ENCODE results near the gene LPP.

The LPP gene

DNA sequence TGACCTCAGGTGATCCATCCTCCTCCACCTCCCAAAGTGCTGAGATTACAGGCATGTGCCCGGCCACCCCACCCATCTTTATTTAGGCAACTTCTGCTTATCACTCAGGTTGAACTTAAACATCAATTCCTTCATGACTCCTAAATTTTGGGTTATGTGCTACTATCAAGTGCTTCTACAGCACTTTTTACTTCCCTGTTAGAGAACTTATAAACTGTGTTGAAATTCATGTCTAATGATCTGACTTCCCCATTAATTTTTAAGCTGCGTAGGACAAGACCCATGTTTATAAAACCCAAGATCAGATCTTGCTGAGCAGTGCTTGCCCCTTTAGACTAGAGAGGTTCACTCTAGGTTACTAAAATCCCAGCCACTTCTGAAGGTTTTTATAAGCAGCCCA lies 751.6 kb downstream of the LPP start:
- no peak for DNase-seq

DNA sequence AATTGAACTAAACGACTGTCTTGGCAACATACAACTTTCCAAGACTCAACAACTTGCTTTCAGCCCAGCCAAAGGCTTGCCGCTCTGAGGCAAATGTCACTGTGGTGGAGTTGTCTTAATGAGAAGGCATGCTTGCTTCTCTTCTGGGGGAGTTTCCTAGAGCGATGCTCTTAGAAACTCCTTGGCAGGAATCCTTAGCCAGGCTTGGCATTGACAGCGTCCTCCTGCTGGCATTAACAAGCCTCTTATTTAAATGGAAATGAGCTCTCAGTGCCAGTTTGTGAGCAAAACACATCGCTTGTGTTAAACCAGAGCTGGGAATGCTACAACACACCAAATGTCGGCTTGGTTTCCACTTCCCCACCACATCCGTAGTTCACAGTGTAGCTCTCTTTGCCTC lies 752.3 kb downstream of the LPP start:
- no peak for DNase-seq

DNA sequence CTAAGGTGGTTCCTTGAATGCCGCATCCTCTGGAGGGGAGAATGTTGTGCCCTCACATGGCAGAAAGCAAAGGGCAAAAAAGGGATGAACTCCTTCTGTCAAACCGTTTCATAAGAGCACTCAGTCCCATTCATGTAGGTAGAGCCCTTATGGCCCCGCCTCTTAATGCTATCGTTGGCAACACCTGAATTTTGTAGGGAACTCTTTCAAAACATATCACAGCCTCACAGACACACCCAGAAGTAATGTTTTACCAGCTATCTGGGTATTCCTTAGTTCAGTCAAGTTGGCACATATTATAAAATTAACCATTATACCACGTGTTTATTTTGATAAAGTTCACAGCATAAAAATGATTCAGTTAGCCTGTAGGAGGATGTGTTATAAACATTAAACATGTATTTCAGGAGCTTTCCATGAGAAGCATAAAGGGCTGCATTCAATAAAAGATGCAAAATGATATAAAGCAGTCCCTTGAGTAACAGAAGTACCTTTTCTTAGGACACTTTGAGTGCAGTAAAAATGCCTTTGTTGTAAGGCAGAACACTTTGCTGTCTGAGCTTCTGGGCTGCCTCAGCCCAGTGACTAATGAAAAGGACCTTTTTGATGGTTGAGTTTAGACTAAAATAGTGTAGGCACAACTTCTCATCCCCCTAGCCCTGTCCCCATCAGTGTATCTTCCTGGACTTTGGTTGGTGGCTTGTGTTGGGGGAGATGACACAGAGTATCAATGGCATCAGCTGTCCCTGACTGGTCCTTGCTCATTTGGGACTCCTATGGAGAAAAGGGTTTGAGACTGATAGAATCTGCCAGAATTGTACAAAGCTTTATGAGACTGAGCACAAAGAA lies 754.3 kb downstream of the LPP start:
- no peak for DNase-seq

DNA sequence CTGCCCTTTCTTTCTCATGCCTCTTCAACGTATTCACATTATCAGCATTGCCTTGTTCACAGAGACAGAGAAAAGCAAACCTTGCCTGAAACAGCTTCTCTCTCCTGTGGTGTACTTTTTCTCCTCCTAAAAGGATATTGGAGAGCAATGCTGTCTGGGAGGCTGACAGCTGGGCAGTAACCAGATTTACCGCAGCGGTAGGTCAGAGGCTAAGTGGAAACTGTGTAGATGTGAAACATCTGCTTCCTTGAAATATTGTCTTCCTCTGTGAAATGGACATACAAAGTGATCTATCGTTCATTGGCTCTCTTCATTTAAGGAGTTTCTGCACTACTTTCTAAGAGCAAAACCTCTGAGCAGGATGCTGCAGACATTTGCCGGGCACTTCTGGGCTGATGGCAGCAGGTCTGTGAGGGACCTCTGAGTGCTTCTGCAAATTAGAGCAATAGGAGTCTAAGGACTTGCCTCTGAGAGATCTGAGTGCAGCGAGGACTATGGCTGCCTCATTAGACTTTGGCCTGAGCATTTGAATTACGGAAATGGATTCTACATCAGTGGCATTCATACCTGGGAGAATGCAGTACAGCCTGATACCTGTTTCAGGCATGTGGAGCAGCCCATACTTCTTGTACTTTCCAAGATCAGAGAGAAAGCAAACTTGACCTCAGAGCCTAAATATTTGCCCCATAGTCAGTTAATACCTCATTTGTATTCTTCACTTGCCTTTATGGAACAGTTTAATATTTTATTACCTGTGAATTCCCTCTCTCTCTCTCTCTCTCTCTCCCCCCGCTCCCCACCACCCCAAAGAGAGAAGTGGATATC lies 757.3 kb downstream of the LPP start:
- no peak for DNase-seq

DNA sequence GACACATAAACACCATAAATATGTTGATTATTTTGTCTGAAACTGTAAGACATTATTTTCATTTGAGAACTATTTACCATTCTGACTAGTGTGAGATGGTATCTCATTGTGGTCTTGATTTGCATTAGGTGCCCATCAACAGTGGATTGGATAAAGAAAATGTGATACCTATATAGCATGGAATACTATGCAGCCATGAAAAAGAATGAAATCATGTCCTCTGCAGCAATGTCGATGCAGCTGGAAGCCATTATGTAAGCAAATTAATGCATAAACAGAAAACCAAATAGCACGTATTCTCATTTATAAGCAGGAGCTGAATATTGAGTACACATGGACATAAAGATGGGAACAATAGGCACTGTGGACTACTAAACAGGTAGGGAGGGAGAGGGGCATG lies 759.1 kb downstream of the LPP start:
- no peak for DNase-seq

DNA sequence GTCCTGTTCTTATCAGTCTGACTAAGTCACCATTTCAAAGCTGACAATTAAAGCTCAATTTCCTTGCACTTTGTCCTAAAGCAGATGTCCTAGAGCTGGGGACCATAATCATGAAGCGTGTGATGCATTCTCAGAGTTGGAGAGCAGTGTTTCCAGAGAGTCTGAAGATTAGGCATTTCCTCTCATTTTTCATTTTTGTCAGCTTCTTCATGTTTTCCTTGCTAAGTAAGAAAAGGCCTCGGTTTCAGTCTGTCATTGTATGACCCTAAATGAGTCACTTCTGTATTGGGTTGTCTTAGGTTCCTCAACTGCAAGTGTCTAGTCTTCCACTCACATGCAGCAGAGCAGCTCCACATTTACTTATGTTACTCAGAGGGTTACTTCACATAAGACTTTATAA lies 760.6 kb downstream of the LPP start:
- peak in 1 of 5 experiments; percentile 85 for DNase-seq

DNA sequence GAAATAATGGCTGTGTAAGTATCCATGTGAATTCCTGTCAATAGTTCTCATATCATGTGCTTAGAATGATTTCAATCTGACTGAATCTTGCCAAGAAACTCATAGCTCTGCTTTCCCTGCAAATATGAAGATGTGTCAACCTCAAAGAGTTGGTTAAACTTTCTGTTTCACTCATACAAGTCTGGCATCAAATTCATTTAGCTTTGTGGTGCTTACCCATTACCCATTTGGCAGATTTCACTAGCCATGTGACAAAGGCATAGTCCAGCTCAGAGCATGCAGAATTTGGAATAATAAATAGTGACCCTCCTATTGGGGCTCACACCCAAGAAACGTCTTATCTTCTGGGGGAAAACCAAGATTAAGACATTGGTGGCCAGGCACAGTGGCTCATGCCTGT lies 761.2 kb downstream of the LPP start:
- peak in 1 of 5 experiments; percentile 89 for DNase-seq

DNA sequence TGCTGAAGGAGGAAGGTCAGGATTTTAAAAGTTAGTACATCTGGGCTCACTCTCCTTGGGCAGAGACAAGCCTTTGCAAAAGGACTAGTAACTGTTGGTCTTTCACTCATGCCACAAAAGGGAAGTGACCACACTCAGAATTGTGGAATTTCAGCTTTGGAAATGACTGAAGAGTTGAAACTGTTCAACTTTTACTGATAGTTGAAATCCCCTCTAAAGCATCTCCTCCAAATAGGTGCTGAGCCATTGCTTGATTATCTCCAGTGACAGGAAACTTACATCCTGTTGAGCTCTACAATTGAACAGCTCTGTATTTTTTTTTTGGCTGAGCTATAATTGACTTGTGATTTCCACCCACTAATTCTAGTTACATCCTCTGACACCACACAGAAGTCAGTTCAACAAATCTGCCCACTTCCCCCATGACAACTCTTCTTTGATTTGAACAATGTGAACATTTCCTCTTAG lies 763.0 kb downstream of the LPP start:
- peak in 2 of 5 experiments; percentile 11 to 94 for DNase-seq

DNA sequence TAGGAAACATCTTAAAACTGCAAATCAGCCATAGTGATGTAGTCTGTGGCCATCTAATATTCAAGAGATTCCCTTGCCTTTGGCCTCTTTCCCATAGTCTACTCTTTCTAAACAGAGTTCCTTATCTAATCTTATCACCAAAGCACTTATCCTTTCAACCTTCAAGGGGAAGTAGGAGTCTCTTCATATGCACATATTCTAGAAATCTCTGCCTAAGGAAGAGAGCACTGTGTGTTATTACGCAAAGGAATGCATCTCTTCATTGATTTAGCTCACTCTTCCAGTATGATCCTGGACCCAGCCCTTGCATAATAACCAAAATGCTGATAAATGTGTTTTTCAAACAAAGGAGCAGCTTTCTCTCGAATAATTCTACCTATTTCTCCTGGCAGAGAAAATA lies 764.1 kb downstream of the LPP start:
- DNase-seq: no peak

DNA sequence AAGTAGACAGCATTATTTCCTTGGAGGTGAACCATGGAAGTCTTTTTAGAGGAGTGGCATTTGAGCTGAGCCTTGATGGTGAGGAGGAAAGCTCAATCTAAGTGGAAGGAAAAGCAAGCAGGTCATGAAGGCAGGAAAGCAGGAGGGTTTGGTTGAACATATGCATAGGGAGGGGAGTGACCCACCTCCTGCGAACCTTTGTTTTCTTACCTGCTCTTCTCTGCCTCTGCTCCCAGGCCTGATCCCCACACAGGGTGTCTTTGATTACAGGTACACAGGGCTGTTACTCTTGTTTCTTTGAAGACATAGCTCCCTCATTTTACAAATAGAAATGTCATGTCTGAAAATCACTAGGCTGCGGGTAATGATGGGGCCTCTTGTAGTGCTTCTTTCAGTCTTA lies 769.7 kb downstream of the LPP start:
- no peak for DNase-seq

DNA sequence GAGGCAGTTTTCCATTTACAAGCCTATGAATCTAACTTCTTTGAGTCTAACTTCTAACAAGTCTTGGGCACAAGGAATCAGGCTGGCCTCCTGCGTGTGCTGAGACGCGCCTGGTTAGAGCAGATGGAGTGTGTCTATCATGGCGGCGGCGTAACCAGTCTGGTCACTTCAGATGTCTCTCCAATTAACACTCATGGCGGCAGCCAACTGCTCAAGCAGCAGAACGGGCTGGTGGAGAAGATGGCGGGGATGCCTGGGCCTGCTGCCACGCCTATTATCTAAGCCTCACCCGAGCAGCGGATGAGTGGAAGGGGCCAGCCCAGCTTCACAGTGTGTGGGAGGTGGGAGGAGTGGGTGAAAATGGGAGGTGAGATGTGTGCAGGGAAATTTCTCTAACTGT lies 771.4 kb downstream of the LPP start:
- DNase-seq: no peak

DNA sequence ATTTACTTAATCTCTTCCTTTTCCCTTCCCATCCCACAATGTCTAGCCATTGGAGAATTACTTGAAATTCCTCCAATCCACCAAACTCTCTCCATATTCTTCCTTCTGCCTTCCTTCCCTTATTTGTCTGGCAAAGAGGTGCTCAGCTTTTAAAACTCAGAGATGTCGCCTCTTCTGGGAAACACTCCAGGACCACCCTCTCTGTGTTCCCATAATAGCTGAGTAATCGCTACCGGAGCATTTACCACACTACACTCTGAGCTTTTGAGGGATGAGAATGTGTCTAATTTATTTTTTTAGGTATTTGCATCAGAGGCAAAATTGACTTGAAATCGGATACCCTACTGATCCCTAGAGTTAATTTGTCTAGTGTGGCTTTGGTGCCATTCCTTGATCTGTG lies 772.2 kb downstream of the LPP start:
- DNase-seq: no peak

DNA sequence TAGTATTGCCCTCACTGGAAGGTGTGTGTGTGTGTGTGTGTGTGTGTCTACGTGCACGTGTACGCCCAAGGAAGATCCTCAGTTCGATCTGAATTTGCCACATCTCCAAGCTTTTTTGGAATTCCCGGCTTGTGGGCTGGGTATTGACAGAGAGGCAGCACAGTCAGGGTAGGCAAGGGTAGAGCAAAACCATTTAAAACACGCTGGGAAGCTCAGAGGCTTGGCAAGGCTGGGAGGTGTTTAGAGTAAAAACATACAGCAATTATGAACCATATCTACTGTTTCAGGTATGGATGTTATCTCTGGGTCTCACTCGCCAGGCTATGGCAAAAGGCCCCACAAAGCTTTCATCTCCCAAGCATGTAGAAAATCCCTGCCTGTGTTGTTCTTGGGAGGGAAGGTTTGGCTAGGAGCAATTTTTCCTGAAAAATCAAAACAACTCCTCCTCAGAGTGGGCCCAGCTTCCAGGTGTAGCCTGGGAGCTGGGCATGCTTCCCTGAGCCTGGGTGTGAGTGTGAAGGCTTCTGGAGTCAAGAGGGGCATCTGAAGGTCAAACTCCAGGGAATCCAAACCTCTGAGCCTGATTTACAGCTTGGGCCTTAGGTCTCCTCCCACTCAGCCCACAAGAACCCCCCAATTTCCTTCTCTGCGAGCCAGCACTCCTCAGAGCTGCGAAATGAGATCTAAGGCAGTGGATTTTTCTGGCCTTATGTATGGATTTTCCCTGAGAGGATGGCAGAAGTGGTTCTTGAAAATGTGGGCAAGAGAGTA lies 773.0 kb downstream of the LPP start:
- no peak for DNase-seq

DNA sequence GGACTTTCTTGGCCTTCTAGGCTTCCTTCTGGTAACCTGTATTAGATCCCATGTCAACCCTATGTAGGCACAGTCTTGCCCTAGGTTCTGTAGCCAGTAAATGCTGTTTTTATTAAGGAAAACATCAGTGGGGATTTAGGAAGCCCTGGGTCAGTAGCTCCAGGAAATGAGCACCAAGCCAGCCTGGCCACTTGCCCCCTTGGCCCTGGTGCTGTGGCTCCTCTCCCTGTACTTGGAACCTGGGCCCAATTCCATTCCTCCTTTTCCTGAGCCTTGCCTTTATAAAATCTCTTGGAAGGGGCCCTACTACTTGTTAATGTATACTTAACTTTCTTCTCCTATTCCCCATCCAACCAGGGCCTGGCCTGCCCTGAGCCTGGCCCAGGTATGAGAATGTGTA lies 774.0 kb downstream of the LPP start:
- no peak for DNase-seq

DNA sequence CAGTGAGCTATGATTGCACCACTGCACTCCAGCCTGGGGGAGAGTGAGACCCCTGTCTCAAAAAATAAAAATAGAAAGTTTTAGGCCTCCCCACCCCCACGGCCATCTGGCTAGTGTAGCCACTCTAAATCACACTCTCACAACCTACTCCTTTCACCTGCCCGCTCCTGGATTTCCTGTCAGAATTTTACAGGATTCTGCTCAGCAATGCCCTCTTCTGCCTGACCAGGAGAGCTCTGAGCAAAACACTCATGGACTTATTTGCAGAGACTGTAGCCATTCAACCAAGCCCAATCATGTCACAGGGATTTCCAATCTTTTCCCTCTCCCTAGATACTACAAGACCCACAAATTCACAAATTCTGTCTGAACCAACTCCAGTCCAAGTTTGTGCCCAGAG lies 775.2 kb downstream of the LPP start:
- no peak for DNase-seq

DNA sequence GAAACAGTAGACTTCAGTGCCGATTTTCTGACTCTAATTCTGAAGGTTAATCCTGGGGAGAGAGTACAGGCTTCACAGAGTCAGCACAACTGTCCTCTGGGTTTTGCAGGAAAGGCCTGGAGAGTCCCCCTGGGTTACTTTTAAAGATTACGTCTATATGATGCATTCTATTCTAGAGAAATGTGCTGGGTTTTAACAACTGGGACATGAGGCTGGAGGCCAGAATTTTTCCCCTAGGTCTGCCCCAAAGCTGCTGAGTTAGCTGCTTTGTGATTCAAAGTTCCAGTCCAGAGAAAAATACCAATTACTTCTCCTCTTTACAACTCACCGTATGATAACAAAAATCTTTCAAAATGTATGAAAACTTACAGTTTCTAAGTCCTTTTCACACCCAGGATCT lies 777.1 kb downstream of the LPP start:
- DNase-seq: no peak

DNA sequence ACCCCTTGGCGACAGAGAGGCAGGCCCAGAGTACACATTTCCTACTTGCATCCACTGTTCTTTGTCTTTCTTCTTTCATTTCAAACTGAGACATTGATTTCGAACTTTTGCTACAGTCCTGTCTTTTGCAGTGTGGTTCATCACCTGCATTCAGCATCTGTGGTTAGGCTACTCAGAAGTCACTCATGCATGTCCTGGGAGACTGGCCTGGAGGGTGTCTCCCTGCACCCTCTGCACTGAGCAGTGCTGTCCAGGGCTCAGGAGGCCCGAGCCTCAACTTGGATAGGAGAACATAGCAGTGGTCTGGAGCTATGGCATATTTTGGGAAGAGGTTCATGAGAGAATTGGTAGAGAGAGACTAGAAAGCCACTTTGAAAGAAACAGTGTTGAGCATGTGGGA lies 777.6 kb downstream of the LPP start:
- no peak for DNase-seq

DNA sequence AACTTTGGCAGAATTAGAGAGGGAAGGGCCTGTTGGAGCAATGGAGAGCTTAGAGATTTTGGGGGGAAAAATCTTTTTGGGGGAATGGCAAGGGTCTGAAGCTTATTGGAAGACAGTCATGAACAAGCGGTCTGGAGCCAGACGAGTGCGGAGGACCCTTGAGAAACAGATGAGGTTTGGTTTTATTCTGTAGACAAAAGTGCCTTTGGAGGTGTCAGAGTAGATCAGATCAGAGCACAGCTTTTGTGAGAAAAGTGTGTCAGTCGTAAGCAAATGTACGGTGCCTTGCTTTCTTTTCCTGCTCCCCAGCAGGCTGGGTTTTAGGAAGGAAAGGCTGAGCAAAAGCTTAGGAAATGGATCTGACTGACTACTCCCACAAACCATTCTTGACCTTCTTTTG lies 781.0 kb downstream of the LPP start:
- no peak for DNase-seq

DNA sequence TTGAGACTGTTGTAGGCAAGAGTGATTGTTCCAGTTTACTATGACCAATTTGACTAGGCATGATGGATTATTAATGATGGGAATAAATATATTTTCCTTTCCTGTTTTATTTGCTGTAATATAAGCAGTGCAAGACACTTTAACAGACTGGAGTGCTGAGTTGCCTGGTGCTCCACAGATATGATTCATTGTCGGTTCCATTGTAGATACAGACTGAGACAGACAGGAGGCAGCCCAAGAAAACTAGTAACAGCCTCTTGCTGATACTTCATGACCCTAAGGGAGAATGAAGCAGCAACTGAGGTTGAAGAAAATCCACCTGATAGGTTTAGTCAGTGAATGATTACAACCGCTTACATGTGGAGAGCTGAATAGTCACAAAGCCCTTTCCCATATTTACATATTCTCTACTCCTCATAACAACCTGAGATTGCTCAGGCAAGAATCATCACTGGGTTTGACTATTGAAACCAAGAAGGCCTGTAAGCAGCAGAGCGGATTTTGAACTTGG lies 782.7 kb downstream of the LPP start:
- no peak for DNase-seq

DNA sequence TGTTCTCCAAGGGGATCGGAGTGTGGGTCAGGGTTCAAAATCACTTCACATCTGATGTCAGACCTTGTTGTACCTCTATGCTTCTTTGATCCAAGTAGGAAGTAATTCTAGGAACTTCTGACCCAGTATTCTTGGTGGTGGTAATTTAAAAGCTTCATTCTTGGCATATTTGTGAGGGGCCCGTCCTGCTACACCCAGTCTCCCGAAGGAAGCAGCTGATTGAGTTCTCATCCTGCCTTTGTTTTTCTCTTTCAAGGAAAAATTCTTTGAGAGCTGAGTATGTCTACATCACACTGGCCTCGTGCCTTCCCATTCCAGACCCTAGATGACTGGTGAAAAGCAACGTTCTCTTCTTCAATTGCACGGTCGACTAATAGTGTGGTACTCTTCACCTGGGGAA lies 783.4 kb downstream of the LPP start:
- no peak for DNase-seq

DNA sequence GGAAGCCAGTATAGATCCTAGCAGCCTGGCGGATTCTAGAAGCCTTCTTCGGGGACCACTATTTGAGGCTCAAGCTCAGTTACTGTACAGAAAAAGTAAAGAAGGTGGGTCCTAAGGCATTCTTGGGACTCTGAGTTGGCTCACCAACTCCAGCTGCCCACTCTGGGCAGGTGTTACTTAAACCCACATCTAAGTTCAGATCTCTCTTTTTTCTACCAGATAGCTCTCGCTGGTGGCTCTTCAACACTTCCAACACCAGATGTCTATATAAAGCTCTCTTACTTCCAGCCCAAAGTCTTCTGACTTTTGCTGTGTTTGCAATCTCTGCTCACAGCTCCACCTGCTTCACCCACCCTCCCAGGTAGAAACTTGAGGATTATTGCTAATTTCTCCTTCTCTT lies 785.0 kb downstream of the LPP start:
- DNase-seq: no peak

DNA sequence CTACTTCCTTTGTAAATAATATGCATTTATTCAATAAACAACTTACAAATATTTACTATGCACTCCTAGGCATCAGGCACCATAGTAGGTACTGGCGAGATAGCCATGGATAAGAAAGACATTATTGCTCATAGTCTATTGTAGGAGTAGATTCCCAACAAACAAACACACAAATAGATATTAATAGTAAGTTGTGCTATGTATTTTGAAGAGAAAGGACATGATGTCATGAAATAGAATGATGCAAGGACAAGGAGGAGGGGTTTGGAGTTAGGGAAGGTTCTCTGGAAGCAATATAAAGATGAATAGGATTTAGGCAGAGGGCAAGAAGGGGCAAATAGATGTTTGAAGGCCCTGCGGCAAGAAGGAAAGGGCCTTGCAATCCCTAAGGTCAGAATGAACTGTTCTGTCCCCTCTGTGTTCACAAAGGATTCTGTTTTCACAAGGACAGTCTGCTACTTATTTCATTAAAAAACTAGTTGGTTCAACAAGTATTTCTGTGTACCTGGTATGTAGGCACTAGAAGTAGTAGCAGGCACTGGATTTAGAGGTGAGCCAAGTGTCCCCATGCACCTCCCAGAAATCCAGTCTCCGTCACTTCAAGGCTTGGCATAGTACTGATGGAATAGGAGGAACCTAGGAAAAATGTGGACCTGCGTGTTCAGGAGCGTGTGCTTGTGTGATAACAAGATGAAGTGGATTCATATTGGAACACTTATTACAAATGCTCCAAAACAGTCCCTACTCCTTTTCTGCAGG lies 786.0 kb downstream of the LPP start:
- DNase-seq: no peak

All from T-helper 2 cell (primary cell).